HG03175 (cell line): ENCODE results near the gene CEP126.
"Not testable (repeated sequence)": the region's sequence is repeated elsewhere in the genome, so short reads cannot be mapped to it uniquely, and the experiment has no call there.

Experiments
- ATAC-seq: cut with Tn5 transposase; IDR thresholded peaks from one replicate; pipeline ENCODE4 v1.9.1; 2021; ENCODE audit warnings: mild to moderate bottlenecking, moderate library complexity; ENCODE audit not compliant: unreplicated experiment

CEP126 gene

DNA sequence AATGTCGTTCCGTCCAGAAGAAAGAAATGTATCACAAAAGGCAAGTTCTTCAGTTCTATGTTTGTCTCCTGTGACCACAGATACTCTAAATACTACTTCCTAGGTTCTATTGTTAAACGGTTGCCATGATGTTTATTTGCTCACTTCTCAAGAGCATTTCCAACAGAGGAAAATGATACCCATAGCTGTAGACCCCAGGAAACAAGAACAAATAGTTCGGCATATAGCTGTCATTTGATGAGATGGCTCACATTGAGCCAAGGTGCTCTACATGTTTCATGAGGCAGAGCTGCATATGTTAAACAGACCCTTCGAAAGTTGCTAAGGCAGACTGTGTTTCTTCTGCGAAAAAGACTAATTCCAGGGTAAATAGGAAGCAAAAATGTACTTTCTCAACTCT, 16.9 kb downstream of the CEP126 start:
- no peak for ATAC-seq

DNA sequence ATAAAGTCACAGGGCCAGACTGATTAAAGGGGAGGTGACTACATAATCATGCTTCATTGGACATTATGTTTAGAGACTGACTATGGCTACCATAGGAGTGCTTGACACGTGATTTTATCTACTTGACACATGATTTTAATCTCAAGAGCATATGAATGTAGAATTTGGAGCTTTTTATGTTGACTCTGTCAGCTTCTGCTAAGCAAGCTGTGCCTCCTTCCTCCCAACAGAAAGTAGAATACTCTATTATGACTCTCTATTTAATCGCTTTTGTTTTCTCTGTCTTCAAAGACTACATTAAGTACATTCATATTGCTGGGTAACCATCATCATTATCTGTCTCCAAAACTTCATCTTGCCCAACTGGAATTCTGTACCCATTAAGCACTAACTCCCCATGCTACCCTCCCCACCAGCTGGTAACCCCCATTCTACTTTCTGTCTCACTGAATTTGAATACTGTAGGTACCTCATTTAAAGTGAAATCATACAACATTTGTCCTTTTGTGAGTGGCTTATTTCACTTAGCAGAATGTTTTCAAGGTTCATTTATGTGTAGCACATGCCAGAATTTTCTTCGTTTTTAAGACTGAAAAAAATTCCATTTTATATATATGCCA, 26.2 kb downstream of the CEP126 start:
- no peak for ATAC-seq

DNA sequence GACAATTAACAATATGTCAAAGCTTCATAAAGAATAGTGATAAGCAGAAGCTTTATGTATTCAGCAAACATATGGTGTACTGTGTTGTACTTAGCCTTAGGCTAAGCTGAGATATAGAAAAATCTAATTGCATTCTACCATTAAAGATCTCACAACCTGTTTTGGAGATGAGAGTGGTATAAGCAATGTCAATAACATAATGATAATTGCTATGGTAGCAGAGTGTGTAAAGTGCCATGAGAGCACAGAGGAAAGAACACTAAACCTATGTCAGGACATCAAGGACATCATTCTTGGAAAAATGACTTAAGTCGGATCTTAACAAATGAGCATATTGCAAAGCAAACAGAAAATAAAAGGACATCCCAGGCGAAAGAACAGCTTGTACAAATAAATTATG, 30.1 kb downstream of the CEP126 start:
- ATAC-seq, result no peak

DNA sequence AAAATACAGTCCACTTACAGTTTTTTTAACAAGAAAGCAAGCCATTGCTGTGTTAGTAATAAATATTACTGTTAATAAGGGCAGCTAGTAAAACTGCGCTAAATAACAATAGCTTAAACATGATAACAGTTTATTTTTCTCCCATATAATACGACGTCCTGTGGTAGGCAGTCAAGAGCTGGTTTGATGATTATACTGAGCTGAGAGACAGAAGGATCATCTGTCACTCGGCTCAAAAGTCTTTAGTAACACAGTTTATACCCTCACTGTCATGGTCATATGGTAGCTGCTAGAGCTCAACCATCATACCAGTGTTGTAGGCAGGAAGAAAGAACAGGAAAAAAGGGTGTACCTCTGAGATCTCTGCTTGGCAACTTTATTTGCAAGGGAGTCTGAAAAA, 30.6 kb downstream of the CEP126 start:
- ATAC-seq, result no peak

DNA sequence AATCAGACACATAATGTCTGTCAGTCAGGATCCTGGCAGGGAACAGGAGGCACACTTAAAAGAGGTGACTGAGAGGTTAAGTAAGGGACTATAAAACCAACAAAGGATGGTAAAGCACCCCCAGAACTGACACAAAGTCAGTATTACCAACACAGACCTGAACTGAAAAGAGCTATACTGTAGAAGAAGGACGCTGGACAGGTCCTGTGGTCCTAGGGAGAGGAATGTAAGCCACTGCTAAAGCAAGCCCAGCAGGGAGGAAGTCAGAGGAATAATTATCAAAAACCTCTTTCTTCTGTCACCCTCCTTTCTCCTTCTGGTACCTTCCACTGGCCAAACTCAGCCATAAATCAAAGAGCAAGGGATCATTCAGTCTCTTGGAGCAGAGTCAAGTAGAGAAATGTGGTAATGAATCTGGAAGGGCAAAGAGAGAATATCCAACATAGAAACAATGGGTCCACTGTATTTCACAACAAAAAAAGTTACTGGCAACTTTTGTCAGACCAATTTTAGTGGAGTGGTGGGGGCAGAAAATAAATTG, 34.9 kb downstream of the CEP126 start:
- ATAC-seq, result no peak

DNA sequence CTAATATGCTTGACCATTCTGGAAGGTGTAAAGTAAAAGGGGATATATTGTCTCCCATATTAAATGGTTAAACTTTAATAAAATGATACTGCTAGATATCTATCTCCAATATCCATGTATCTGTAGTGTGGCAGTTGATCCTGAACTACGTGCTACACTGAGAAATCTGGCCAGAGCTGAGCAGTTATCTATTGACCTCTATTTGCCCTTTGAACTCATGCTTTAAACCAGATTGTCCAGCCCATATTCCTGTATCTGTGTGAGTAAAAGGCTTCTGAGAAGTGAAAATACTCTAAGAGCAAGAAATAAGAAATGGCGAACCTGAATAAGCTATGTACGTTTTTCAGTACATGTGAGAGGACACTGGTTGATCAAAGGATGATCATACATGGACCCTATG, 40.5 kb downstream of the CEP126 start:
- no peak for ATAC-seq

DNA sequence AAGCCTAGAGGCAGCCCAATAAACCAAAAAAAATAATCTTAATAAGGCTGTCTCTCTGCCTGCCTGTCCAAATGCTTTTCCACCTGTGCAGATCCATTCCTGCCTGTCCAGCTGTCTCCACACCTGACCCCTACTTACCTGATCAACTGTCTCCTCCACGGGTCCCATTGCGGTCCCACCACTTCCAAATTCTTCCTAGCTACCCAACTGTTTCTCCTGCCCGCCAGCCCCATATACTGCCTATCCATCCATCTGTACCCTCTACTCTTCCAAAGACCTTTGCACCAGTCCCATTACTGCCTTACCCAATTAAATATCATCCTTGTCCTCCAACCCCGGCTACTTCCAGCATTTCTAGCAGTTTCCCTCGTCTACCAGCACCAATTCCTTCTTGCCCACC, 40.9 kb downstream of the CEP126 start:
- no peak for ATAC-seq

DNA sequence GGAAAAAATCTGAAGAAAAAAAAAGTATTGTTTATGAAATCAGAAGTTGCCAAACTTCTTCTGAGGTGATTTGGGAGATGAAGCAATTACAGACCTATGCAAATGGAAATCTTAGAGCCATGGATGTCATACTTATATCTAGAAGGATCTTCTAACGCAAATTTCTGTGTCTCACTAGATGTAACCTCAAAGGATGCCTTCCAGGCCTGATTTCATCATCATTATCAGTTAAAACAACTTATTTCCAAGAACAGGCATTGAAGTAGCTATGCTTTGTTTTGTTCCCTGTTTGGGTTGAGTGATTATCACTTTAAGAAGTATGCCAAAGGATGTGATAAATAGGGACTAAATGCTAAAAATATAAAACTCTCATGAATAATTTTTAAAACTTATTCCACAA, 45.4 kb downstream of the CEP126 start:
- no peak for ATAC-seq

DNA sequence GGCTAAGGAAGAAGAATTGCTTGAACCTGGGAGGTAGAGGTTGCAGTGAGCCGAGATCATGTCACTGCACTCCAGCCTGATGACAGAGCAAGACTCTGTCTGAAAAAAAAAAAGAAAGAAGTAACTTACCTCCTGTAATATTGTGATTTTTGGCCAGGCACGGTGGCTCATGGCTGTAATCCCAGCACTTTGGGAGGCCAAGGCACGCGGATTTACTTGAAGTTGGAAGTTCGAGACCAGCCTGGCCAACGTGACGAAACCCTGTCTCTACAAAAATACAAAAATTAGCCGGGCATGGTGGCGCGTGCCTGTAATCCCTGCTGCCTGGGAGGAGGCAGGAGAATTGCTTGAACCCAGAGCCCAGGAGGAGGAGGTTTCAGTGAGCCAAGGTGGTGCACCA, 49.4 kb downstream of the CEP126 start:
- ATAC-seq, result not testable (repeated sequence)

DNA sequence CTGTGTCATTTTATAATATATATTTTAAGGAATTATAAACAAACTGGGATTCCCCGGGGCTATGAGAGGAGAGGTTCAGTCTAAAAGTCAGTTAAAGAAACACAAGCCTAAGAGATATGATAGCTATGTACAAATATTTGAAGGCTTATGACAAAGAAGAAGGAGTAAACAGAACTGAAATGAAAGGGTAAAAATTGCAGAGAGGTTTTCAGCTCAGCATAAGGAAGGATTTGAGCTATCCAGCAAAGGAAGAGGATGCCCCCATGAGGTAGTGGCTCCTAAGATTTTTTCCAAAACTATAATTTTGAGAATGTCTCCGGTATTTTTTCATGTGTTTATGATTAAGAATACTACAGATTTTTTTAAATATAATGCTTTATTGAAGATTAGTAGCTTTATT, 59.4 kb downstream of the CEP126 start:
- ATAC-seq, result no peak

DNA sequence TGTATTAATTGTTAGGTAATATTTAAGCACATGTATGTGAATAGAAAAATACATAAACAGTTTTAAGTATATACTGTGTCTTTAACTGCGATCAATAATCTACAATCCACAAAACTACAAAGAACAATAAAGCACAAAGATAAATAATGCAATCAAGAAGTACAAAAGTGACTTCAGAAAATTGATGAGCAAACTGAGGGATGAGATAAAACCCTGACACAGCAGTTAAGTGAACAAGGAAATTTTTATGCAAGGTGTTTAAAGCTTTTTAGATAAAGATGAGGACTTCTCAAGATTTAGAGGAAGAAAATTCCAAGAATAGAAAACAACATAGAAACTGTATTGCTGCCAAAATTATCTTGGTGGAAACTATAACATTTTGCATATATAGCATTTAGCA, 60.0 kb downstream of the CEP126 start:
- ATAC-seq, result no peak

DNA sequence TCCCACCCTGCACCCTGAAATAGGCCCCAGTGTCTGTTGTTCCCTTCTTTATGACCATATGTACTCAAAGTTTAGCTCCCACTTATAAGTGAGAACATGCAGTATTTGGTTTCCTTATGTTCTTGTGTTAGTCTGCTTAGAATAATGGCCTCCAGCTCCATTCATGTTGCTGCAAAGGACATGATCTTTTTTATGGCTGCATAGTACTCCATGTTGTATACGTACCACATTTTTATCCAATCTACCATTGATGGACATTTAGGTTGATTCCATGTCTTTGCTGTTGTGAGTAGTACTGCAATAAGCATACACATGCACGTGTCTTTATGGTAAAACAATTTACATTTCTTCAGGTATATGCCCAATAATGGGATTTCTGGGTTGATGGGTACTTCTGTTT, 60.9 kb downstream of the CEP126 start:
- no peak for ATAC-seq

DNA sequence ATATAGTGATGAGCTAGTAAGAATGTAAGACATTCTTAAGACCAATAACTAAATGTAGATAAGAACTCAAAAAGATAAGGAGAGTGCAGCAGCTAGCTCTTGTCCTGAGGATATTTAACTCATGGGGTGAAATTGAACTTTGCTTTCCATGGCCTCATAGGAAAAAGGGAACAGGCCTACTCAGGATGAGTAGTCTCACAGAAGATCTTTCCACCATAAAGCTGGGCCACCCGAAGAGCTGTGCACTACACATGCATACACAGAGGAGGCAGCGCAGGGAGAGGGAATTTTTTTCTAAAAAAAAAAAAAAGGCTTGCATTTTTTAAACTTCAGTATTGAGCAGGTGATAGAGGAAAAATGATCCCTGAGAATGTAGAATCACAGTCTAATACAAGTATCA, 72.6 kb downstream of the CEP126 start:
- no peak for ATAC-seq

DNA sequence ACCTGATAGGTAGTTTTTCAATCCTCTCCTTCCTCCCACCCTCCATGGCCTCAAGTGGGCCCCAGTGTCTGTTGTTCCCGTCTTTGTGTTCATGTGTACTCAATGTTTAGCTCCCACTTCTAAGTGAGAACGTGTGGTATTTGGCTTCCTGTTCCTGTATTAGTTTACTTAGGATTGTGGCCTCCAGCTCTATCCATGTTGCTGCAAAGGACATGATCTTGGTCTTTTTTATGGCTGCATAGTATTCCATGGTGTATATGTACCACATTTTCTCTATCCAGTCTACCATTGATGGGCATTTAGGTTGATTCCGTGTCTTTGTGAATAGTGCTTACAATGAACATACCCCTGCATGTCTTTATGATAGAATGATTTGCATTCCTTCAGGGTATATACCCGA, 78.4 kb downstream of the CEP126 start:
- ATAC-seq, result no peak

DNA sequence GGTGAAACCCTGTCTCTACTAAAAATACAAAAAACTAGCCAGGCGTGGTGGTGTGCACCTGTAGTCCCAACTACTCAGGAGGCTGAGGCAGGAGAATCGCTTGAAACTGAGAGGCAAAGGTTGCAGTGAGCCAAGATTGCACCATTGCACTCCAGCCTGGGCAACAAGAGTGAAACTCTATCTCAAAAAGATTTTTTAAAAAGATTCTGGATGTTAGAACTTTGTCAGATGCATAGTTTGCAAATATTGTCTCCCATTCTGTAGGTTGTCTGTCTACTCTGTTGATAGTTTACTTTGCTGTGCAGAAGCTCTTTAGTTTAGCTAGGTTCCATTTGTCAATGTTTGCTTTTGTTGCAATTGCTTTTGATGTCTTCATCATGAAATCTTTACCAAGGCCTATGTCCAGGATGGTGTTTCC, 79.3 kb downstream of the CEP126 start:
- not testable (repeated sequence) for ATAC-seq

DNA sequence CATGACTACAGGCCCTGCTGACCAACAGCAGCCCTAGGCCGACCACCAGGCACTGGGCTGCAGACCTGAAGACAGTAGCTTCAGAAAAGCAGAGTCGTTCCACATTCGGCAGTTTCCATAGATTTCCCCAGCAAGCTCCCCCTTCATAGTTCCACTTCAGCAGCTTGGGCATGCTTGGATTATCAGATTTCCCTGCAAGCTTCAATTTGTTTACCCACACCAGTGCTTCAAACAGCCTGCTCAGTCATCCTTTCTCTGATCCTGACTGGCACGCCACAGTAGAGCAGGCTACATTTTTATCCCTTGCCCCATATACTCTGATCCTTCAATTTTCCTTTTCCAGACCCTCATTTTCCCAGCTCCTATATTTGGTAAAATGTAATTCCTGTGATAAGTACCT, 81.3 kb downstream of the CEP126 start:
- ATAC-seq, result no peak

DNA sequence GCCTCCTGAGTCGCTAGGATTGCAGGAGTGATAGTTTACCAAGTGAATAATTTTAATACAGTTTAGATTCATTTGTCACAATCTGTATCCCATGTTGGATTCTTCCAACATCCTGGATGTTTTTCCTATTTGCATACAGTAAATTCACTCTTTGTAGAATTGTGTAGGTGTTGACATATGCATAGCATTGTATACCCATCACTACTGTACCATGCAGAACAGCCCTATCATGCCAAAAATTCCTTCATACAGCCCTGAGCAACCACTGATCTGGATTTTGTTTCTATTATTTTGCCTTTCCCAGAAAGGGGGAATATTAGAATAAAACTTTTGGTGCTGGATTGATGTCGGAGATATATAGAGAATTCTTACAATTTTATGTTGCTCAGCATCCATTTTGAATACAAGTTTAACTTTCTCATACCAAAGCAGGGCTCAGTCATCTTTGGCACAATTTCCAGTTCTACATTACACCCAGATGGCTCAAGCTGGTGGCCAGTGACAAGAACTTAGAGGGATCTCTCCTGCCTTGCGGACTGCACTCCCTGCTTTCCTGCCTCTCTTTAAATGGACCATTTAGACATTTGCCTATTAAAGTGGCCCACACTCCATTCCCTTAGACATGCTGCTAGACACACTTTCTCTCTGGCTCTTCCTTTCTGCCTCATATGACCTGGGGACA, 87.0 kb downstream of the CEP126 start:
- no peak for ATAC-seq

DNA sequence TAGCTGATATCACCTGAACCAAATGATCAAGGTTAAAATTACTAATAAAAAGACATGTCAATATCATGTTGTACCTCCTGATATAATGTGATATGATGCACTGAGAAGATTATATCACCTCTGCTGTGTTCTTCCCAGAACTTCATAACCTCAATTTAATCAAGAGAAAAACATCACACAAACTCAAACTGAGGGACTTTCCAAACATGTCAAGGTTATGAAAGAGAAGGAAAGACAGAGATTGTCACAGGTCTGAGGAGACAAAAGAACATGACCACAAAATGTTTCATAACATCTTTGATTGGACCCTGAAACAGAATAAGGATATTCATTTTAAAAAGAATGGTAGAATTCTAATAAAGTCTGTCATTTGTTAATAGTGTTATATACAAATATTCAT, 89.4 kb downstream of the CEP126 start:
- no peak for ATAC-seq

DNA sequence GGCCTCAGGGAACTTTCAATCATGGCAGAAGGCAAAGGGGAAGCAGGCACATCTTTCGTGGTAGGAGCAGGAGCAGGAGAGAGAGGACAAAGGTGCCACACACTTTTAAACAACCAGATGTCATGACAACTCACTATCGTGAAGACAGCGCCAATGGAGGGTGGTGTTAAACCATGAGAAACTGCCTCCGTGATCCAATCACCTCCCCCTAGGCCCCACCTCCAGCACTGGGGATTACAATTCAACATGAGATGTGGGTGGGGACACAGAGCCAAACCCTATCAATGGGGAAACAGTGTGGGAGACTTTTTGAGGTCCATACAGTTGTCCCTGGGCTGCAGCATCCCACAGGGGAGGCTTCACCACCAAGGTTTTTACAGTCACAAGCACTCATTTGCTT, 90.5 kb downstream of the CEP126 start:
- no peak for ATAC-seq

DNA sequence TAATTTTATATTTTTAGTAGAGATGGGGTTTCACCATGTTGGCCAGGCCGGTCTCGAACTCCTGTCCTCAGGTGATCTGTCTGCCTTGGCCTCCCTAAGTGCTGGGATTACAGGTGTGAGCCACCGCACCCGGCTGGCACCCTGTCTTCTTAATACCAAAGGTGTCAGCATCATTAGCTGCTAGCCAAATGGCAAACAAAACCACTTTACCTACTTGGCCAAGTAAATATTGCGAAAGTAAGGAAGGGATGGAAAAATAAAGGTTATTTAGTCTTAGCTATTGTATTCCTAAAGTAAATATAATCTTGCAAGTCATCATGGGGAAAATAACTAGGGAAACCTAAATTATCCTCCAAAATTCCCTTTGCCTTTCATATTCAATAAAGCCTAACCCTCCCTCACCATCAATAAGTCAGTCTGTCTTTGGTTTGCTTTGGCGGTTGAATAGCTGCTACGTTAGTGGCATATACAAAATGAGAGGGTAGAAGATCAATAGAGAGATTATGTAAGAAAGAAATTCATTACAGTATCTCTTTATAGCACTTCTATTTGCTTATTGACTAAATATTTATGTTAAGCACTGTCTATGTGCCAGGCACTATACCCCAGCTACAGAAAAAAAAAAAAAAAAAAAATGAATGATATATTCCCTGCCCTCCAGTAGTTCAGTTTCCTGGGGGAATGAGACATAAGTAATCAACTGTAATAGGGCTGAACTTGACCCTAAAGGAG, 92.2 kb downstream of the CEP126 start:
- no peak for ATAC-seq

DNA sequence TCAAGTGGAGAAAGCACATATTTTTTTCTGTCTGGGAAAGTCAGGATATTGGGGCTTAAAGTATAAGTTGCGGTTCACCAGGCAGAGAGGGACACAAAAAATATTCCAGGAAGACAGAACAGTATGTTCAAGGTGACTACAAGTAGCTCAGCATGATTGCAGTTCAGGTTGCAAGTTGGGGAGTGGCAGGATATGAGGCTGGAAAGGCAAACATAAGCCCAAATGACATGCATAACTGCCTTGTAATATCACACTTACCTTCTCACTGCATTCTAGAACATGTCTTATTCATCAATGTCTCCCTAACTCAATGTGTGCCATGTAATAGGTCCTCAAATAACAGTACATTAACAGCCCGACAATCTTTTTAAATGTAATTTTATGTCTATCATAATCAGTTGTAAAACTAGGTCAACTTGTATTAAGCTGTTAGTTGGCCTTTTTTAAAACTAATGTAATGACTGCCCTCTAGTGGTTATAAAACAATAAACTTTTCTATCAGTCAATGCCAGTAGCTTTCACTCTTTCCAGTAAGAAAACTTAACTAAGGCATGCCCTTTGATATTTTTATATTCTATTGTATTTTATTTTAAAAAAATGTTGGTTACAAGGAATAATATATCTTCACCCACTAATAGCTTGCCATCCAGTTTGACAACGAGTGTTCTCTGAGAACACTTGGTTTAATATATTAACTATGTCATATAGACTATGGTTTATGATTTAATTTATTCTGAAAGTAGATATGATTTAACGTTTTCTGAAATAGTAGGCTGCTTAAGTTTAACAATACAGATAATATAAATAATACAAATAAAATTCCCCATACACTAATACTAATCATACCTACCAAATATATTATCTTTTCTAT, 93.0 kb downstream of the CEP126 start:
- ATAC-seq, result peak; percentile 74
